ENCODE measurements around the gene ABCD4. TPM values are rescaled to one million over a fixed set of nuclear protein-coding genes. Genes with fewer than 3 reads are reported as not detected.

ABCD4 gene
- total RNA-seq, 2 donors from 2014 or later = 51.2 to 56.6 TPM

DNA sequence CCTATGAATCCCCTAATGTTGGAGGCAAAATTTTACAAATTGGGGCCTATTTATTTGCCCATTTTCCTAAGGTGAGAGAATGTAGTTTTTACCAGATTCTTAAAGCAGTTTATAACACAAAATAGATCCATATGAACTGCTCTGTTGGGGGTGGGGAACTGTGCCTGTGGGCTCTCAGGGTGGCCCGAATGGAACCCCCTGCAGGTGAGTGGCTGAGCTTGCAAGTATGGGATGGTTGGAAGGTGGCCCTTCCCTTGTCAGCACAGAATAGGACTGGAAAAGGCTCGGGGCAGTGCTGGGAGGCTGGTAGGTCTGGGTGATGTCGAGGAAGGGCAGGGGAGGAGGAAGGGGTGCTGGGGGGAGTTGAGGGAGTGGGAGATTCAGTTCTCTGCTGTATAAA lies 58.6 kb downstream of the ABCD4 start:
- Mint-ChIP-seq H3K9me3 (no peaks in the 10 kb centered on the region), H3K36me3 (ENCODE audit: insufficient read depth in 2 of 2) (peaks cover 0 to 3% of the 10 kb centered on the region in 2 donors), H3K27ac (no peak overlapping the region), H3K4me3 (no peak overlapping the region), H3K4me1 (ENCODE audit: low read depth) (peaks cover 27% of the 10 kb centered on the region), H3K27me3 (ENCODE audit: low read depth) (peaks cover 75% of the 10 kb centered on the region)
- DNase-seq (no peak), ATAC-seq (replicated peaks in 1 of 2) (no peak)

DNA sequence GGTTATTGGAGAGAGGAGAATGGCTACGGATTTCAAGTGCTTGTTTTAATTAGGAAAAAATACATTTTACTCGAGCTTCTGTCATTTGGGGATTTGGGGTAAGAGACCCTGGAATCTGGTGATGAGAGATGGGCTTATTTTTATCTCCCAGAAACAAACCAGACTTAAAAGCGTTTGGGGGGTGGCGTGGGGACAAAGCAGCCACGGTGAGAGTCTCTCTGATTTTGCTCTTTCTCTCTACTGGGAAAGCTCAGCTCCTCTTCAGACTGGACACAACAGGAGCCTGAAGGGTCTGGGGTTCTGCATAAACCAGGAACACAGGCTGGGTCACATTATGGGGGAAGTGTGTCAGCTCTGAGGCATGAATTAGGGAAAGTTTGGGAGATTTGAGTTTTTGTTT lies 59.7 kb downstream of the ABCD4 start:
- no peak overlapping the region for H3K27ac Mint-ChIP-seq
- DNase-seq (no peak), ATAC-seq (replicated peaks in 1 of 2) (no peak)
- H3K27me3 Mint-ChIP-seq (ENCODE audit: low read depth) = peaks cover 86% of the 10 kb centered on the region
- no peak overlapping the region for H3K4me3 Mint-ChIP-seq
- H3K9me3 Mint-ChIP-seq = no peaks in the 10 kb centered on the region
- H3K36me3 Mint-ChIP-seq (ENCODE audit: insufficient read depth in 2 of 2) = peaks cover 0 to 3% of the 10 kb centered on the region in 2 donors
- H3K4me1 Mint-ChIP-seq (ENCODE audit: low read depth) = peaks cover 27% of the 10 kb centered on the region

DNA sequence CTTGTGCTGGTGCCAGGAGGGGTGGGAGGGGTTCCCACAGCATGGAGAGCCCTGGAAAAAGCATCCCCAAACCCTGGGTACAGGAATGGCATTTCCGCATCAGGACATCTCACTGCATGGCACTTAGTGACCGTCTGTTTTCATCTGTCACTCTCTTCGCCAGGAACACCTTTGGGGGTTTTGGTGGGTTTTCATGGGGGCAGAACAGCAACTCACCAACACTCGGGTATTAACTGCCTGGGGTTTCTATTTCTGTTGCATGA lies 60.0 kb downstream of the ABCD4 start:
- no peak overlapping the region for H3K27ac Mint-ChIP-seq
- H3K36me3 Mint-ChIP-seq (ENCODE audit: insufficient read depth in 2 of 2) = peaks cover 0 to 3% of the 10 kb centered on the region in 2 donors
- H3K4me3 Mint-ChIP-seq = peak overlapping the region in 1 of 2 donors; percentile 81
- H3K9me3 Mint-ChIP-seq = no peaks in the 10 kb centered on the region
- H3K4me1 Mint-ChIP-seq (ENCODE audit: low read depth) = peaks cover 27% of the 10 kb centered on the region
- ATAC-seq (replicated peaks in 1 of 2) (no peak), DNase-seq (no peak)
- peaks cover 89% of the 10 kb centered on the region for H3K27me3 Mint-ChIP-seq (ENCODE audit: low read depth)

DNA sequence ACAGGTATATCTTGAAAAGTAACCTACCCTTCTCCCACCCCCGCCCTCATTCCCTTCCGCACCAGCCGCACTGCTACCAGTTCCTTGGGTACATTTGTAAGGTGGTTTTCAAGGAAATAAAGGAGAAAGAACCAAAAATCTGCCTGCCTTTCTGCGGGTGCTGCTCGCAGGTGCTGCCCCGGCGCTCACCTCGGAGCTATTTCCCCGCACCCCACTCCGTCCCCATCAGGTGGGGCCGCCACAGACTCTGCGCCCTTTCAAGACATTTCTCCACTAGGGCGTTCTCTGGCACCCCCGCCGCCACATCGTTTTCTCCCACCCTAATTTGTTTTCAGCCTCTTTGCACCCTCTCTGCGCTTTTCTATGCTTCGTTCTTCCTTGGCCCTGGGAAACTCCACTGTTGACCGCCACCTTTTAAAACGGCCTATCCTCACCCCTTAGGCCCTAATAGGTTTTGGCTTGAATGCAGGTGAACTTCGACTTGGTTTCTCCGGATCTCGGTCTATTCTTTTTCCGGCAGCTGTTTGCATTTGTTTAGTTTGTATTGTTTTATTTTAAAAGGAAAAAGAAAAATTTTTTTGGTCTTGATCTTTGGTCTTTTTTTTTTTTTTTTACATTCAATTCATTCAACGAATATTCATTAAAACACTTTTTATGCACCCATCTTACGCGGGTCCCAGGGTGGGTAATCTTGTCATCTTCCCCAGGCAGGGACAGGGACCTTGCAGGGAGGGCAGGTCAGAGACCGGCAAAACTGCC lies 60.5 kb downstream of the ABCD4 start:
- H3K27ac Mint-ChIP-seq = no peak overlapping the region
- H3K9me3 Mint-ChIP-seq = no peaks in the 10 kb centered on the region
- peaks cover 90% of the 10 kb centered on the region for H3K27me3 Mint-ChIP-seq (ENCODE audit: low read depth)
- peaks cover 27% of the 10 kb centered on the region for H3K4me1 Mint-ChIP-seq (ENCODE audit: low read depth)
- no peak for ATAC-seq (replicated peaks in 1 of 2)
- DNase-seq = no peak
- H3K36me3 Mint-ChIP-seq (ENCODE audit: insufficient read depth in 2 of 2) = peaks cover 0 to 3% of the 10 kb centered on the region in 2 donors
- peak overlapping the region; percentile 76 to 81 for H3K4me3 Mint-ChIP-seq

DNA sequence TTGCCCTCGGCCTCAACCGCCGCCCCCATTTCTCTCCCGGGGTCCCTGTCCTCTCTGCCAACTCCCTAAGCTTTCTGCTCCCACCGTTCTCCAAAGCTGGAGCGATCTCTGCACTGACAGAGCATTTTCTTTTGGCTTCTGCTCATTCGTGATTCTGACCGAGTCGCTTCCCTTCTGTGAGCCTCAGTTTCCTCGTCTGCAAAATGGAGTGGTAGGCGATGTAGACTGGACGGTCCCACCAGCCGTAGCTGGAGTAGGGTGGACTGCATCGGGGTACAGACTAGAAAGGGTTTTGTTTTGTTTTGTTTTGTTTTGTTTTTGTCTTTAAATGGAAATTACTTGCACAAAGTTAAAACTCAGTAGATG lies 61.1 kb downstream of the ABCD4 start:
- Mint-ChIP-seq H3K27ac (no peak overlapping the region), H3K4me1 (ENCODE audit: low read depth) (peaks cover 27% of the 10 kb centered on the region), H3K36me3 (ENCODE audit: insufficient read depth in 2 of 2) (peaks cover 0 to 3% of the 10 kb centered on the region in 2 donors), H3K27me3 (ENCODE audit: low read depth) (peaks cover 87% of the 10 kb centered on the region), H3K4me3 (peak overlapping the region; percentile 76 to 81), H3K9me3 (no peaks in the 10 kb centered on the region)
- DNase-seq (no peak), ATAC-seq (replicated peaks in 1 of 2) (no peak)

DNA sequence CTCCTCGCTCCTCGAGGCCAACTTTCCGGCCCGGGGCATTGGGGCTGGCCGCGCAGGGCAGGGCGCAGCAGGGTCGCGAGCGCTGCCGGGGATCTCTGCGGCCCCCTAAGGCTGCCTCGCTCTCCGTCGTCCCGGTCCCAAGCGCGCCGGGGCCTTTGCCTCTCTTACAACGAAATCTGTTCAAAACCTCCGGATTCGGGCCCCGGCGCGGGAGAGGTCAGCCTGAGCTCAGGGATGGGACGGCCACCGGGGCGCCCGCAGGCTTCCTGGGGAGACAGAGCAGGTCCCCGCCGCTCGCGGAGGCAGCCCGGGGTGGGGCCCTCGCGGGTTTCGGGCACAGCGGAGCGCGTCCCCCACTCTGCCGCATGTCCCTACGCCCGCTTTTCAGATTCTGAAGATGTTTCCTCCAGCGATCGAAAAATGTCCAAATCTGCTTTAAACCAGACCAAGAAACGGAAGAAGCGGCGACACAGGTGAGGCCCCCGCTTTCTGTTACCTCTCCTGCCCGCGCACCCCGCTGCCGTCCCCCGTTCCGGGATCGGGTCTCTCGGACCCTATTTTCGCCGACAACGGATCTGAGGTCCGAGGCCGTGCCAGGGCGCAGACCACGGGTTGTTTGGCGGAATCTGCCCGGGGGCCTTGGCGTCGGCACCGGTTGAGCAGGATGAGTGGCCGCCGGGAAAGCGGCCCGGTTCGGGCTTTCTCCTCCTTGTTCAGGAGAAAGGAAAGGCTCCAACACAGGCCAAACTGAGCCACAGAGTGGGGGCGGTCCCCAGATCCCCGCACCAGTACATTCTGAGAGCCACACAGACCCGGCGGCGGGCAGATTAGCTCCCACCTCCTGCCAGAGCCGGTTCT lies 61.7 kb downstream of the ABCD4 start:
- H3K36me3 Mint-ChIP-seq (ENCODE audit: insufficient read depth in 2 of 2) = peaks cover 0 to 3% of the 10 kb centered on the region in 2 donors
- H3K27ac Mint-ChIP-seq = no peak overlapping the region
- peak overlapping the region; percentile 76 to 81 for H3K4me3 Mint-ChIP-seq
- ATAC-seq (replicated peaks in 1 of 2) (peak; percentile 45), DNase-seq (peak; percentile 21 to 22)
- H3K9me3 Mint-ChIP-seq = no peaks in the 10 kb centered on the region
- peaks cover 81% of the 10 kb centered on the region for H3K27me3 Mint-ChIP-seq (ENCODE audit: low read depth)
- peaks cover 27% of the 10 kb centered on the region for H3K4me1 Mint-ChIP-seq (ENCODE audit: low read depth)

DNA sequence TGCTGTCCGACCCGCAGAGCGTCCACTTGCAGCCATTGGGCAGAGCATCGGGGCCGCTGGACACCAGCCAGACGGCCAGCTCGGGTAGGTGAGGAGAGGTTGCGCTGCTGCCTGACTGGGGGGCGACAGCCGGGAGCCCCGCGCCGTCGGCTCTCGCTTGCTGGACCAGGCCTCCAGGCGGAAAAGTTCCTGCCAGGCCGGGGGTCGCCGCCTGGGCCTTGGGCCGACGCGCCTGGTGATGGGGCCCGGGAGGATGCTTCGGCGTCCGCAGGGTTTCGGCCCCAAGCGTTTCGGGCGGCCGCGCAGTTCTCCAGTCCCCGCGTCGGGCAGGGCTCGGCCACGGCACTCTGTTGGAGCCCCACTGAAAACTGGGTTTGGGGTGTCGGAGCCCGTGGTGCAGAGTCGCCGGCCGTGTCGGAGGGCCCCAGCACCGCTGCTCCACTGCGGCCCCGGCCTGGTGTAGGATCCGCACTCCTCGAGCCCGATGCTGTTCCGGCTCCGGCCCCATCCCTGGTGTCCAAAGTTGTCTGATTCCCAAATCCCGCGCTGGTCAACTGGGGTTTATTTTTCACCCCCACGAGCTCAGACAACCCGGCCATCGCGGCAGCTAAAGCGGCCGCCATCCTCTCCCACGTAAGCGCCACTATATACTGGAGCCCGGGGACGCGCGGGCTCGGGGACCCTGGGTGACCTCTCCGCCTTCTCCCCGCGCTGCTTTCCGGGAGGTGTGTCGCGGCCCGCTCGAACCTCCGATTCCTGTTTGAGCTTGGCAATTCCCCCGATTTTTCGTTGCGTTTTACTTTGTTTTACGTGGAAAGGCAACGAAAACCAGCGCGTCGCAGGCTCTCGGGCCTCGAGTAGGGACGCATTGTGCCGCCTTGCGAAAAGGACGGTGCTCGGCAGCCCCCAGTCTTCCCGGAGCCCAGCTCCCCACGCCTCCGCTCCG lies 62.6 kb downstream of the ABCD4 start:
- peaks cover 77% of the 10 kb centered on the region for H3K27me3 Mint-ChIP-seq (ENCODE audit: low read depth)

DNA sequence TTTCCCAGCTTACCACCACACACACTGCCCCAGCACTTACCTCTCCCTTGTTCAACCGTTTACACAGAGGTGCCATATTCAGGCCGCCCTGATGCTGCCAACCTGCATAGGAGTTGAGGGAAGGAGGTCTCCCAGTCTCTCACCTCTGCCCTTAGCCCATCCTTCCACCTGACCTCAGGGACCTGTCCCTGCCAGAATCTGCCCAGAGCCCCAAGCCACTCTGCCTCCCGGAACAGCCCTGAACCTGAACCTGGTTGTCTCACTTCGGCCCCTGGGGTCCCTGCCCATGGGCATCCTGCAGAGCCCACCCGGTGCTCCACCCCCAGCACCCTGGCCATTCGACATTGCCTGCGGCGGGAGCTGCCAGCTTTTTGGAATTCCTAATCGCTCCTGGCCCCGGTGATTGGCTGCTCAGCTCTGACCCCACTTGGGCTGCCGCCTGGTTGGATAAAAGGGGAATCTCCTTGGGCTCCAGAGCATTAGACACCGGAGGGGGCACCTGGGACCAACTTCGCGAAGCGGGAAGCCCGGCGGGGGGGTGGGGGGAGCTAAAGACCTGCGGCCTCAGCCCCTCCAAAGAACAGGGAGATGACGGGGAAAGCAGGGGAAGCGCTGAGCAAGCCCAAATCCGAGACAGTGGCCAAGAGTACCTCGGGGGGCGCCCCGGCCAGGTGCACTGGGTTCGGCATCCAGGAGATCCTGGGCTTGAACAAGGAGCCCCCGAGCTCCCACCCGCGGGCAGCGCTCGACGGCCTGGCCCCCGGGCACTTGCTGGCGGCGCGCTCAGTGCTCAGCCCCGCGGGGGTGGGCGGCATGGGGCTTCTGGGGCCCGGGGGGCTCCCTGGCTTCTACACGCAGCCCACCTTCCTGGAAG lies 63.5 kb downstream of the ABCD4 start, which contains the start of gene VSX2:
Gene VSX2, plus strand, starts transcription at position 476 of the 874 bp plus-strand sequence. Its CDS starts 113 bp downstream, at position 589.
- no peak for ATAC-seq (replicated peaks in 1 of 2)
- peaks cover 73% of the 10 kb centered on the region for H3K27me3 Mint-ChIP-seq (ENCODE audit: low read depth)
- H3K4me1 Mint-ChIP-seq (ENCODE audit: low read depth) = peaks cover 27% of the 10 kb centered on the region

More for the DNA sequence above, 62.6 kb downstream of the ABCD4 start:
- no peak overlapping the region for H3K27ac Mint-ChIP-seq
- H3K9me3 Mint-ChIP-seq = no peaks in the 10 kb centered on the region
- H3K36me3 Mint-ChIP-seq (ENCODE audit: insufficient read depth in 2 of 2) = peaks cover 0 to 3% of the 10 kb centered on the region in 2 donors
- H3K4me1 Mint-ChIP-seq (ENCODE audit: low read depth) = peaks cover 27% of the 10 kb centered on the region
- DNase-seq (peak in 1 of 2 donors; percentile 5), ATAC-seq (replicated peaks in 1 of 2) (peak; percentile 32 to 50)
- peak overlapping the region; percentile 76 to 81 for H3K4me3 Mint-ChIP-seq

DNA sequence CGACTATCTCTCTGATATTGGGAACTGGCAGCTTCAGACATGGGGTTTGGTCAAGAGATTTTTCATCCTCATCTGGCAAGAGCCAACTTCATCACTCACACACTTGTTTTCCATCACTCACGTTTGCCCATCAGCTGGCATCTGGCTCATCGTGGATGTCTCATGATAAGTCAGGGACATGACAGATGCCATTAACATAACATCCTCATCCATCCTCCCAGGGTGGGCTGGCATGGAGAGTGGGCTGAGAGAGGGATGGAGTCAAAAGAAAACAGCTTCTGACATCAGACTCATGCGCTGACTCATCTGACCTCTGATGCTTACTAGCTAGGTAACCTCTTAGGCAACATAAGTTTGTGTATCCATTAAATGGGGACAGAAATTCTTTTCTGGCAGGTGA lies 65.3 kb downstream of the ABCD4 start:
- peaks cover 0 to 3% of the 10 kb centered on the region in 2 donors for H3K36me3 Mint-ChIP-seq (ENCODE audit: insufficient read depth in 2 of 2)
- DNase-seq = no peak
- no peak overlapping the region for H3K27ac Mint-ChIP-seq
- H3K27me3 Mint-ChIP-seq (ENCODE audit: low read depth) = peaks cover 55% of the 10 kb centered on the region
- peak in 1 of 2 donors; percentile 34 for ATAC-seq (replicated peaks in 1 of 2)
- H3K4me3 Mint-ChIP-seq = no peak overlapping the region
- H3K9me3 Mint-ChIP-seq = peaks cover 0 to under 1% of the 10 kb centered on the region in 2 donors
- H3K4me1 Mint-ChIP-seq (ENCODE audit: low read depth) = peaks cover 24% of the 10 kb centered on the region

More for the DNA sequence above, 63.5 kb downstream of the ABCD4 start, which contains the start of gene VSX2:
- no peak within 1 kb of the TSS for H3K27ac Mint-ChIP-seq
- H3K4me3 Mint-ChIP-seq = peak within 1 kb of the TSS; percentile 76 to 81
- no peaks in the 10 kb centered on the region for H3K9me3 Mint-ChIP-seq
- no peak for DNase-seq
- peaks cover 0 to 3% of the 10 kb centered on the region in 2 donors for H3K36me3 Mint-ChIP-seq (ENCODE audit: insufficient read depth in 2 of 2)

Data from activated T-cell treated with anti-CD3 and anti-CD28 coated beads, Interleukin-2, amount 50 U/mL, for 72 hours (primary cell).